ENCODE results near the gene ANKRD35.

Gene ANKRD35

GRCh38 chr1:145897969-145898368 is 12.3 kb upstream of the ANKRD35 start:
- H3K36me3 ChIP-seq (ENCODE audit: low read length): no peaks in the 10 kb centered on the region
- TF ChIP-seq, protein P1, sequence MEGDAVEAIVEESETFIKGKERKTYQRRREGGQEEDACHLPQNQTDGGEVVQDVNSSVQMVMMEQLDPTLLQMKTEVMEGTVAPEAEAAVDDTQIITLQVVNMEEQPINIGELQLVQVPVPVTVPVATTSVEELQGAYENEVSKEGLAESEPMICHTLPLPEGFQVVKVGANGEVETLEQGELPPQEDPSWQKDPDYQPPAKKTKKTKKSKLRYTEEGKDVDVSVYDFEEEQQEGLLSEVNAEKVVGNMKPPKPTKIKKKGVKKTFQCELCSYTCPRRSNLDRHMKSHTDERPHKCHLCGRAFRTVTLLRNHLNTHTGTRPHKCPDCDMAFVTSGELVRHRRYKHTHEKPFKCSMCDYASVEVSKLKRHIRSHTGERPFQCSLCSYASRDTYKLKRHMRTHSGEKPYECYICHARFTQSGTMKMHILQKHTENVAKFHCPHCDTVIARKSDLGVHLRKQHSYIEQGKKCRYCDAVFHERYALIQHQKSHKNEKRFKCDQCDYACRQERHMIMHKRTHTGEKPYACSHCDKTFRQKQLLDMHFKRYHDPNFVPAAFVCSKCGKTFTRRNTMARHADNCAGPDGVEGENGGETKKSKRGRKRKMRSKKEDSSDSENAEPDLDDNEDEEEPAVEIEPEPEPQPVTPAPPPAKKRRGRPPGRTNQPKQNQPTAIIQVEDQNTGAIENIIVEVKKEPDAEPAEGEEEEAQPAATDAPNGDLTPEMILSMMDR (IDR thresholded peaks at IDR 0.05; ENCODE audit: insufficient read depth, low read length, poor library complexity, severe bottlenecking): no peak
- TF ChIP-seq EZH2phosphoT487 (conservative IDR thresholded peaks at IDR 0.05; ENCODE audit: low read length): no peak
- H4K20me1 ChIP-seq (ENCODE audit: low read depth, low read length): no peaks in the 10 kb centered on the region
- H3K4me3 ChIP-seq (ENCODE audit: insufficient read depth, low read length, poor library complexity, severe bottlenecking): no peak overlapping the region
- no peak overlapping the region for H3K4me2 ChIP-seq (ENCODE audit: low read depth, low read length, poor library complexity, severe bottlenecking)
- no peak overlapping the region for H2AFZ ChIP-seq (ENCODE audit: low read depth, low read length, severe bottlenecking)
- H3K27me3 ChIP-seq (ENCODE audit: low read length): no peaks in the 10 kb centered on the region
- H3K79me2 ChIP-seq (ENCODE audit: insufficient read depth, low read length): no peaks in the 10 kb centered on the region
- no peaks in the 10 kb centered on the region for H3K9me2 ChIP-seq (replicated peaks; ENCODE audit: insufficient read depth, low read length)
- no peak overlapping the region for H3K9ac ChIP-seq (ENCODE audit: low read length)
- no peaks in the 10 kb centered on the region for H3F3A ChIP-seq (ENCODE audit: insufficient read depth)
- H3K27ac ChIP-seq (ENCODE audit: low read depth, low read length): no peak overlapping the region
- H3K9me3 ChIP-seq (ENCODE audit: insufficient read depth, low read length): no peaks in the 10 kb centered on the region

GRCh38 chr1:145895471-145895870 is 9.8 kb upstream of the ANKRD35 start:
- Histone ChIP-seq H4K20me1 (ENCODE audit: low read depth, low read length) (no peaks in the 10 kb centered on the region), H3K36me3 (ENCODE audit: low read length) (no peaks in the 10 kb centered on the region), H3K79me2 (ENCODE audit: insufficient read depth, low read length) (no peaks in the 10 kb centered on the region), H3K4me3 (ENCODE audit: insufficient read depth, low read length, poor library complexity, severe bottlenecking) (no peak overlapping the region), H3K4me2 (ENCODE audit: low read depth, low read length, poor library complexity, severe bottlenecking) (no peak overlapping the region), H2AFZ (ENCODE audit: low read depth, low read length, severe bottlenecking) (no peak overlapping the region), H3K27me3 (ENCODE audit: low read length) (no peaks in the 10 kb centered on the region), H3K9me2 (replicated peaks; ENCODE audit: insufficient read depth, low read length) (no peaks in the 10 kb centered on the region), H3K9me3 (ENCODE audit: insufficient read depth, low read length) (no peaks in the 10 kb centered on the region), H3F3A (ENCODE audit: insufficient read depth) (no peaks in the 10 kb centered on the region), H3K27ac (ENCODE audit: low read depth, low read length) (no peak overlapping the region), H3K9ac (ENCODE audit: low read length) (no peak overlapping the region)
- TF ChIP-seq, protein P1 (IDR thresholded peaks at IDR 0.05; ENCODE audit: insufficient read depth, low read length, poor library complexity, severe bottlenecking): no peak
- TF ChIP-seq EZH2phosphoT487 (conservative IDR thresholded peaks at IDR 0.05; ENCODE audit: low read length): no peak

DNA sequence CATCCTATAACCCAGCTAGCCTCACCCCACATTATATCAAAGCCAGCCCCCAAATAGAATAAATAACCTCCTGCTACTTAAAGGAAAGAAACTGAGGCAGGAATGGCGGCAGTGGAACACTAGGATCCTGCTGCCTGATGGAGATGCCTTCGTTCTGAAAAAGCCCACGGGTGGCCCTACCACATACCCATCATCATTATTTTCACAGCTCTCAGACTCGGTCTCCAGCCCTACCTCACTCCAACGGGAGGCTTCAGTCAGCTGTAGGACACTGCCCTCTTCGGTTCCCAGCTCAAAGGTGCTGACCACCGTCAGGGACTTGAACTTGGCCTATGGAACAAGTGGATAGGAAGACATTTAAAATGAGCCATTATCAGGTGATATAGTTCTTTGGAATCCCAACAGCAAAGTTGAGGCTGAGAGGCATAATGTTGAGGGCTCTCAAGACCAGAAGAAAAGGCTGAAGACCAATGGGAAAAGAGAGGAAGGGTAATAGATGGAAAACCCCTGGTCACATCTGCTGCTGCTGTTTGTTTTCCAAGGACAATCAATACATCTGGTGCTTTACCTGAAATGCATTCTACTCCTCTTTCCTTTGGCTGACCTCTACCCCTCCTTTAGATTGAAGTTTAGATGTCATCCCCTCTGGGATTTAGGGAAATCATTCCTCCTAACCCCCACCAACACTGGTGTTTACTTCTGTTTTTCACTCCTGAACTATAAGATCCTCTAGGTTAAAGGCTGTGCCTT is 7.8 kb upstream of the ANKRD35 start:
- no peaks in the 10 kb centered on the region for H3K27me3 ChIP-seq (ENCODE audit: low read length)
- H3K36me3 ChIP-seq (ENCODE audit: low read length): no peaks in the 10 kb centered on the region
- TF ChIP-seq, protein P1 (IDR thresholded peaks at IDR 0.05; ENCODE audit: insufficient read depth, low read length, poor library complexity, severe bottlenecking): no peak
- TF ChIP-seq EZH2phosphoT487 (conservative IDR thresholded peaks at IDR 0.05; ENCODE audit: low read length): no peak
- no peak overlapping the region for H3K9ac ChIP-seq (ENCODE audit: low read length)
- no peaks in the 10 kb centered on the region for H3F3A ChIP-seq (ENCODE audit: insufficient read depth)
- no peak overlapping the region for H3K4me3 ChIP-seq (ENCODE audit: insufficient read depth, low read length, poor library complexity, severe bottlenecking)
- no peak overlapping the region for H2AFZ ChIP-seq (ENCODE audit: low read depth, low read length, severe bottlenecking)
- no peaks in the 10 kb centered on the region for H4K20me1 ChIP-seq (ENCODE audit: low read depth, low read length)
- no peak overlapping the region for H3K4me2 ChIP-seq (ENCODE audit: low read depth, low read length, poor library complexity, severe bottlenecking)
- H3K9me2 ChIP-seq (replicated peaks; ENCODE audit: insufficient read depth, low read length): no peaks in the 10 kb centered on the region
- H3K27ac ChIP-seq (ENCODE audit: low read depth, low read length): no peak overlapping the region
- no peaks in the 10 kb centered on the region for H3K79me2 ChIP-seq (ENCODE audit: insufficient read depth, low read length)
- no peaks in the 10 kb centered on the region for H3K9me3 ChIP-seq (ENCODE audit: insufficient read depth, low read length)
